ENCODE measurements around the gene PALM. TPM values are rescaled to one million over a fixed set of nuclear protein-coding genes. Genes with fewer than 3 reads are reported as not detected.
A peak's percentile ranks its signal among the peaks of the same experiment; 100 is the strongest.

The PALM gene
- total and polyA plus RNA-seq, 9 of the 15 experiments (the other 6 are each of a cell fraction or from before 2014, with no cell fraction given), result 0.04 to 6.6 (median 1.7) TPM

GRCh38 chr19:791007-791566, 82.4 kb downstream of the PALM start (continued):
- TF ChIP-seq RBBP5 (IDR thresholded peaks at IDR 0.05; ENCODE audit: borderline replicate concordance, insufficient read depth, low read length, poor library complexity, severe bottlenecking) (peak; percentile 49), NELFE (IDR thresholded peaks at IDR 0.05; ENCODE audit: insufficient read depth, insufficient read length) (no peak), OTX1 (CRISPR knock-in tag; IDR thresholded peaks at IDR 0.05) (no peak), POLR3G (IDR thresholded peaks at IDR 0.05; ENCODE audit: extremely low read depth, insufficient read length, insufficient replicate concordance) (no peak), MAFK (IDR thresholded peaks at IDR 0.05; ENCODE audit: low read length) (no peak), CXXC5 (CRISPR knock-in tag; IDR thresholded peaks at IDR 0.05) (peak; percentile 40; the same call in 1 of the 2 replicates), DACH1 (IDR thresholded peaks at IDR 0.05; ENCODE audit: partially characterized antibody) (no peak), SMAD4 (CRISPR knock-in tag; conservative IDR thresholded peaks at IDR 0.05) (peak; percentile 31; the same call in 1 of the 2 replicates), TARDBP (IDR thresholded peaks at IDR 0.05) (no peak), NUFIP1 (IDR thresholded peaks at IDR 0.05; ENCODE audit: partially characterized antibody) (no peak), RNF219 (CRISPR knock-in tag; IDR thresholded peaks at IDR 0.05) (no peak), NR2C1 (IDR thresholded peaks at IDR 0.05) (no peak), NR2C1 (tag; IDR thresholded peaks at IDR 0.05) (0 out of 2 replicates have a peak, but pooled peaks have one; percentile 27), ZNF274 (IDR thresholded peaks at IDR 0.05; ENCODE audit: borderline replicate concordance, low read depth, low read length) (no peak)
- TF ChIP-seq, protein P1, sequence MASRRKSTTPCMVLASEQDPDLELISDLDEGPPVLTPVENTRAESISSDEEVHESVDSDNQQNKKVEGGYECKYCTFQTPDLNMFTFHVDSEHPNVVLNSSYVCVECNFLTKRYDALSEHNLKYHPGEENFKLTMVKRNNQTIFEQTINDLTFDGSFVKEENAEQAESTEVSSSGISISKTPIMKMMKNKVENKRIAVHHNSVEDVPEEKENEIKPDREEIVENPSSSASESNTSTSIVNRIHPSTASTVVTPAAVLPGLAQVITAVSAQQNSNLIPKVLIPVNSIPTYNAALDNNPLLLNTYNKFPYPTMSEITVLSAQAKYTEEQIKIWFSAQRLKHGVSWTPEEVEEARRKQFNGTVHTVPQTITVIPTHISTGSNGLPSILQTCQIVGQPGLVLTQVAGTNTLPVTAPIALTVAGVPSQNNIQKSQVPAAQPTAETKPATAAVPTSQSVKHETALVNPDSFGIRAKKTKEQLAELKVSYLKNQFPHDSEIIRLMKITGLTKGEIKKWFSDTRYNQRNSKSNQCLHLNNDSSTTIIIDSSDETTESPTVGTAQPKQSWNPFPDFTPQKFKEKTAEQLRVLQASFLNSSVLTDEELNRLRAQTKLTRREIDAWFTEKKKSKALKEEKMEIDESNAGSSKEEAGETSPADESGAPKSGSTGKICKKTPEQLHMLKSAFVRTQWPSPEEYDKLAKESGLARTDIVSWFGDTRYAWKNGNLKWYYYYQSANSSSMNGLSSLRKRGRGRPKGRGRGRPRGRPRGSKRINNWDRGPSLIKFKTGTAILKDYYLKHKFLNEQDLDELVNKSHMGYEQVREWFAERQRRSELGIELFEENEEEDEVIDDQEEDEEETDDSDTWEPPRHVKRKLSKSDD (conservative IDR thresholded peaks at IDR 0.05; ENCODE audit: low read length), result no peak
- TF ChIP-seq, protein P2, sequence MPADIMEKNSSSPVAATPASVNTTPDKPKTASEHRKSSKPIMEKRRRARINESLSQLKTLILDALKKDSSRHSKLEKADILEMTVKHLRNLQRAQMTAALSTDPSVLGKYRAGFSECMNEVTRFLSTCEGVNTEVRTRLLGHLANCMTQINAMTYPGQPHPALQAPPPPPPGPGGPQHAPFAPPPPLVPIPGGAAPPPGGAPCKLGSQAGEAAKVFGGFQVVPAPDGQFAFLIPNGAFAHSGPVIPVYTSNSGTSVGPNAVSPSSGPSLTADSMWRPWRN (IDR thresholded peaks at IDR 0.05; ENCODE audit: low read depth), result no peak
- TF ChIP-seq, protein P3, sequence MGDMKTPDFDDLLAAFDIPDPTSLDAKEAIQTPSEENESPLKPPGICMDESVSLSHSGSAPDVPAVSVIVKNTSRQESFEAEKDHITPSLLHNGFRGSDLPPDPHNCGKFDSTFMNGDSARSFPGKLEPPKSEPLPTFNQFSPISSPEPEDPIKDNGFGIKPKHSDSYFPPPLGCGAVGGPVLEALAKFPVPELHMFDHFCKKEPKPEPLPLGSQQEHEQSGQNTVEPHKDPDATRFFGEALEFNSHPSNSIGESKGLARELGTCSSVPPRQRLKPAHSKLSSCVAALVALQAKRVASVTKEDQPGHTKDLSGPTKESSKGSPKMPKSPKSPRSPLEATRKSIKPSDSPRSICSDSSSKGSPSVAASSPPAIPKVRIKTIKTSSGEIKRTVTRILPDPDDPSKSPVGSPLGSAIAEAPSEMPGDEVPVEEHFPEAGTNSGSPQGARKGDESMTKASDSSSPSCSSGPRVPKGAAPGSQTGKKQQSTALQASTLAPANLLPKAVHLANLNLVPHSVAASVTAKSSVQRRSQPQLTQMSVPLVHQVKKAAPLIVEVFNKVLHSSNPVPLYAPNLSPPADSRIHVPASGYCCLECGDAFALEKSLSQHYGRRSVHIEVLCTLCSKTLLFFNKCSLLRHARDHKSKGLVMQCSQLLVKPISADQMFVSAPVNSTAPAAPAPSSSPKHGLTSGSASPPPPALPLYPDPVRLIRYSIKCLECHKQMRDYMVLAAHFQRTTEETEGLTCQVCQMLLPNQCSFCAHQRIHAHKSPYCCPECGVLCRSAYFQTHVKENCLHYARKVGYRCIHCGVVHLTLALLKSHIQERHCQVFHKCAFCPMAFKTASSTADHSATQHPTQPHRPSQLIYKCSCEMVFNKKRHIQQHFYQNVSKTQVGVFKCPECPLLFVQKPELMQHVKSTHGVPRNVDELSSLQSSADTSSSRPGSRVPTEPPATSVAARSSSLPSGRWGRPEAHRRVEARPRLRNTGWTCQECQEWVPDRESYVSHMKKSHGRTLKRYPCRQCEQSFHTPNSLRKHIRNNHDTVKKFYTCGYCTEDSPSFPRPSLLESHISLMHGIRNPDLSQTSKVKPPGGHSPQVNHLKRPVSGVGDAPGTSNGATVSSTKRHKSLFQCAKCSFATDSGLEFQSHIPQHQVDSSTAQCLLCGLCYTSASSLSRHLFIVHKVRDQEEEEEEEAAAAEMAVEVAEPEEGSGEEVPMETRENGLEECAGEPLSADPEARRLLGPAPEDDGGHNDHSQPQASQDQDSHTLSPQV (IDR thresholded peaks at IDR 0.05), result peak; percentile 75
- TF ChIP-seq, protein P4, sequence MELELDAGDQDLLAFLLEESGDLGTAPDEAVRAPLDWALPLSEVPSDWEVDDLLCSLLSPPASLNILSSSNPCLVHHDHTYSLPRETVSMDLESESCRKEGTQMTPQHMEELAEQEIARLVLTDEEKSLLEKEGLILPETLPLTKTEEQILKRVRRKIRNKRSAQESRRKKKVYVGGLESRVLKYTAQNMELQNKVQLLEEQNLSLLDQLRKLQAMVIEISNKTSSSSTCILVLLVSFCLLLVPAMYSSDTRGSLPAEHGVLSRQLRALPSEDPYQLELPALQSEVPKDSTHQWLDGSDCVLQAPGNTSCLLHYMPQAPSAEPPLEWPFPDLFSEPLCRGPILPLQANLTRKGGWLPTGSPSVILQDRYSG (tag; conservative IDR thresholded peaks at IDR 0.05; ENCODE audit: low read depth), result peak; percentile 62

All from K562 (cell line).